Ascending aorta (tissue), 2 donors: Measurements from ENCODE around the gene CARD9. TPM values are rescaled to one million over a fixed set of nuclear protein-coding genes. Genes with fewer than 3 reads are reported as not detected.

Source experiments
- DNase-seq, 2 donors: peaks; one replicate each; pipeline ENCODE4 v3.0.0-alpha.2; 2019; ENCODE audit warnings: low spot score in 2 of 2
- H3K27ac ChIP-seq, 2 donors: fragments of 200-600 bp; sonication (generic); one replicate each; pipeline ENCODE4 v1.5.1; 2016 to 2017; ENCODE audit warnings: mild to moderate bottlenecking in 1 of 2
- H3K27me3 ChIP-seq: fragments of 200-600 bp; sonication (generic); one replicate; pipeline ENCODE4 v1.5.1; 2017
- H3K36me3 ChIP-seq, 2 donors: fragments of 200-600 bp; sonication (generic); one replicate each; pipeline ENCODE4 v1.5.1; 2016
- H3K4me1 ChIP-seq, 2 donors: fragments of 200-600 bp; sonication (generic); one replicate each; pipeline ENCODE4 v1.5.1; 2016 to 2017; ENCODE audit warnings: mild to moderate bottlenecking in 1 of 2
- H3K4me3 ChIP-seq, 2 donors: fragments of 200-600 bp; sonication (generic); one replicate each; pipeline ENCODE4 v1.5.1; 2016 to 2017; ENCODE audit warnings: mild to moderate bottlenecking in 1 of 2
- H3K9me3 ChIP-seq, 2 donors: fragments of 200-600 bp; sonication (generic); one replicate each; pipeline ENCODE4 v1.5.1; 2016
- intact Hi-C: fragments of 100-400 bp; cut with DNase I; formaldehyde crosslinking; loops from one replicate; pipeline ENCODE4 v1.15.1; 2023
- total RNA-seq: library from RNA; depleted of rRNA; stranded (reverse); fragments of >200 nt; gene quantifications from one replicate; pipeline ENCODE4 v1.1.0, GENCODE V29; 2016
- TF ChIP-seq, protein P1 (sequence below), 3 experiments: fragments of 200-600 bp in 2 of 3; fragments of 450-650 bp in 1 of 3; sonication (generic) in 2 of 3; IDR thresholded peaks; one replicate each; pipeline ENCODE4 v1.5.1; 2016 to 2019; ENCODE audit warnings: antibody characterized with exemption in 3 of 3, mild to moderate bottlenecking in 1 of 3, moderate library complexity in 1 of 3

The CARD9 gene
- total RNA-seq, 1 donor from 2014 or later, result 0.43 TPM

DNA sequence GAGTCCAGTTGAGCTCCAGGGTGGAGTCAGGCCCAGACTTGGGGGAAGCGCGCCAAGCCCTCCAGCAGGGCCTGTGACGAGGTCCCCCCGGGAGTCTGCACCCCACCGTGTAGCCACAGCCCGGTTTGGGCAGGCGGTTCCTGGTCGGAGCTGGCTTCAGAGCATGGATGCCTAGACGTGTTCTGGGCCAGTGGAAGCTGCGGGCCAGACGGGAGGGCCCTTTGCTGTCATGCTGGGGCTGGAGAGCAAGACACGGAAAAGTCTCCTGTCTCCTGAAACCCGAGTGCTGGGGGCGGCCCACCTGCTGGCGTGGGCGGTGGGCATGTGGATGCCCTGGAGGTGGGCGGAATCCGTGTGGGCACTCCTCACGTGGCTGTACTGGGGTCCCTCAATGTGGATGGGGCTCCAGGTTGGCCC, 44.2 kb downstream of the CARD9 start:
- no peak for DNase-seq
- Histone ChIP-seq H3K4me1 (peaks cover 21 to 27% of the 10 kb centered on the region in 2 donors), H3K9me3 (no peaks in the 10 kb centered on the region), H3K36me3 (no peaks in the 10 kb centered on the region), H3K4me3 (peak overlapping the region in 1 of 2 donors; percentile 98), H3K27me3 (no peaks in the 10 kb centered on the region), H3K27ac (peak overlapping the region; percentile 78 to 86)
- intact Hi-C loops, result loop anchor here (5.0 kb wide), 1 partner anchor 73 kb away; the partner anchor contains the start of gene SNAPC4
- TF ChIP-seq, protein P1, sequence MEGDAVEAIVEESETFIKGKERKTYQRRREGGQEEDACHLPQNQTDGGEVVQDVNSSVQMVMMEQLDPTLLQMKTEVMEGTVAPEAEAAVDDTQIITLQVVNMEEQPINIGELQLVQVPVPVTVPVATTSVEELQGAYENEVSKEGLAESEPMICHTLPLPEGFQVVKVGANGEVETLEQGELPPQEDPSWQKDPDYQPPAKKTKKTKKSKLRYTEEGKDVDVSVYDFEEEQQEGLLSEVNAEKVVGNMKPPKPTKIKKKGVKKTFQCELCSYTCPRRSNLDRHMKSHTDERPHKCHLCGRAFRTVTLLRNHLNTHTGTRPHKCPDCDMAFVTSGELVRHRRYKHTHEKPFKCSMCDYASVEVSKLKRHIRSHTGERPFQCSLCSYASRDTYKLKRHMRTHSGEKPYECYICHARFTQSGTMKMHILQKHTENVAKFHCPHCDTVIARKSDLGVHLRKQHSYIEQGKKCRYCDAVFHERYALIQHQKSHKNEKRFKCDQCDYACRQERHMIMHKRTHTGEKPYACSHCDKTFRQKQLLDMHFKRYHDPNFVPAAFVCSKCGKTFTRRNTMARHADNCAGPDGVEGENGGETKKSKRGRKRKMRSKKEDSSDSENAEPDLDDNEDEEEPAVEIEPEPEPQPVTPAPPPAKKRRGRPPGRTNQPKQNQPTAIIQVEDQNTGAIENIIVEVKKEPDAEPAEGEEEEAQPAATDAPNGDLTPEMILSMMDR (IDR thresholded peaks at IDR 0.05), result no peak

DNA sequence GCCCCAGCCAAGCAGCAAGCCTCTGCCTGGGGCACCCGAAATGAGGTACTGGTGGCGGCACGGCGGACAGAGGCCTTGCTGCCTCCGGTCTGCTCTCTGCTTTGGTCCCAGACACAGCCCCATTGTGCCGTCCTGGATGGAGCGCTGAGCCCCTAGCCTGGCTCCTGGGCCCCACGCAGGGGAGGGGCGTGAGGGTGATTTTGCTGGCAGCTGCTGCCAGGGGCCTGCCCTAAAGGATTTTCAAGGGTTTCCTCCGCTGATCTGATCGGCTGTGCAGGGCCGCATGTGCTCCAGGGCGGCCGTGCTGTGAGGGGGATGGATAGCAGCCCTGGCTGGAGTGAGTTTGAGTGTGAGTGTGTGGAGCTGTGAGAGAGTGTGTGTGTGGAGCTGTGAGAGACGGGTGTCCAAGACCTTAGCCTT, 44.8 kb downstream of the CARD9 start:
- intact Hi-C loops, result loop anchor here (5.0 kb wide), 1 partner anchor 74 kb away; the partner anchor contains the start of gene SNAPC4

DNA sequence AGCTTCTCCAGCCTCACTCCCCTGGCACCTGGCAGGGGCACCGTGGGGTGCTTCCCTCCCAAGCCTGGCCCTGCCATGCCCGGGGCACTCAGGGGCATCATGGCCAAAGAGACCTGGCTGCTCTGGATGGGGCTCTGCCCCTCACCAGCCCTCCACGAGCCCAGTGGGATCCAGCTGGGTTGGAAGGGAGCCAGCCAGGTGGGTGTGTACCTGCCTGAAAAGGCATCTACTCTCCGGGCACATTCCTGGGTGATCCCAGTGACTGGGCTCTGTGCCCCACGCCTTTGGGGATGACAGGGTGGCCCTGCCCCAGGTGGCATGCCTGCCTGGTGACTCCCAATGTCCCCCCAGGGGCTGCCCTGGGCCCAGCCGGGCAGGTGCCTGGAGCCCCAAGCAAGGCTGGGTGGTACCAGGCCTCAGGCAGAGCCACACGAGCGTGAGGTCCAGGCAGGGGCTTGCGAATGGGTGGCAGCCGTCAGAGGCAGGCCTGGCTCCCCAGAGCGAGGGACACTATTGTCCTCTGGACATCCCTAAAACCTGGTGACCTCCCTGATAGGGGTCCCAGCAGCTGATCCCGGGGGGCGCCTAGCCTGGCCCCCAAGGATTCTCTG, 45.4 kb downstream of the CARD9 start:
- Histone ChIP-seq H3K4me1 (peaks cover 21 to 27% of the 10 kb centered on the region in 2 donors), H3K9me3 (no peaks in the 10 kb centered on the region), H3K27ac (peak overlapping the region; percentile 78 to 86), H3K36me3 (no peaks in the 10 kb centered on the region), H3K27me3 (no peaks in the 10 kb centered on the region), H3K4me3 (peak overlapping the region; percentile 75 to 98)
- no peak for DNase-seq
- TF ChIP-seq, protein P1 (IDR thresholded peaks at IDR 0.05), result no peak
- intact Hi-C loops, result loop anchor here (5.0 kb wide), 1 partner anchor 74 kb away; the partner anchor contains the start of gene SNAPC4

More for the DNA sequence above, 44.8 kb downstream of the CARD9 start:
- Histone ChIP-seq H3K27ac (peak overlapping the region; percentile 78 to 86), H3K27me3 (no peaks in the 10 kb centered on the region), H3K36me3 (no peaks in the 10 kb centered on the region), H3K9me3 (no peaks in the 10 kb centered on the region), H3K4me3 (peak overlapping the region; percentile 75 to 98), H3K4me1 (peaks cover 21 to 27% of the 10 kb centered on the region in 2 donors)
- DNase-seq, result no peak
- TF ChIP-seq, protein P1 (IDR thresholded peaks at IDR 0.05), result no peak

DNA sequence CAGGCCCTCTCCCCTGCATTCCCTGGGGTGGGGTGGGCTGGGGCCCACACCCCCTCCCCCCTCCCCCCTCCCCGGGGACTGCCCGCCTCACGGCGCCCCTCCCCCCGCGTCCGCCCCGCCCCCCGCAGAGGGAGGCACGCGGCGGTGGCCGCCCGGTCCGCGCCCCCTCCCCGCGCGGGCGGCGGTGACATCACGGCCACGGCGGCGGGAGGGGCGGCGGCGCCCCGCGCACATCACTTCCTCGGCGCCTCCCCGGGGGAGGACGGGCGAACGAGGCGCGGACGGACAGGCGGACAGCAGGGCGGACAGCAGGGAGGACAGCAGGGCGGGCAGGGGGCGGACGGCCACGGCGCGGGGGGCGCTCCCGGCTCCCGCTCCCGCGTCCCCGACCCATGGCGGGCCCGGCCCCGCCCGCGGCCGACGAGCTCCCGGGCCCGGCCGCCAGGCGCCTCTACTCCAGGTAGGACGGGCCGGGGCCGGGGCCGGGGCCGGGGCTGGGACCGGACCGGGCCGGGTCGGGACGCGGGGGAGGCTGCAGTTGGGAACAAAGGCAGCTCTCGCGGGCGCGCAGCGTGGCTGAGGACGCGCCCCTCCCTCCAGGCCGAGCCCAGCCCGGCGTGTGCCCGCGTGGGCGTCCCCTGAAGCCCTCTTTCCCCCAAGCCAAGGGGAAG, 46.0 kb downstream of the CARD9 start, which contains the start of gene GPSM1:
GPSM1 (plus strand) TSS at position 236 of the 671 bp plus-strand sequence; CDS start at position 393, 157 bp downstream.
- Histone ChIP-seq H3K4me1 (peaks cover 21 to 27% of the 10 kb centered on the region in 2 donors), H3K9me3 (no peaks in the 10 kb centered on the region), H3K36me3 (no peaks in the 10 kb centered on the region), H3K4me3 (peak within 1 kb of the TSS; percentile 75 to 98), H3K27me3 (no peaks in the 10 kb centered on the region), H3K27ac (peak within 1 kb of the TSS; percentile 78 to 86)
- TF ChIP-seq, protein P1 (IDR thresholded peaks at IDR 0.05), result peak in 1 of 3 experiments; percentile 29
- DNase-seq, result no peak
- intact Hi-C loops, result loop anchor here (1.0 to 5.0 kb wide), 2 partner anchors 36 to 75 kb away; partner anchors contain the start of genes DNLZ and SNAPC4

DNA sequence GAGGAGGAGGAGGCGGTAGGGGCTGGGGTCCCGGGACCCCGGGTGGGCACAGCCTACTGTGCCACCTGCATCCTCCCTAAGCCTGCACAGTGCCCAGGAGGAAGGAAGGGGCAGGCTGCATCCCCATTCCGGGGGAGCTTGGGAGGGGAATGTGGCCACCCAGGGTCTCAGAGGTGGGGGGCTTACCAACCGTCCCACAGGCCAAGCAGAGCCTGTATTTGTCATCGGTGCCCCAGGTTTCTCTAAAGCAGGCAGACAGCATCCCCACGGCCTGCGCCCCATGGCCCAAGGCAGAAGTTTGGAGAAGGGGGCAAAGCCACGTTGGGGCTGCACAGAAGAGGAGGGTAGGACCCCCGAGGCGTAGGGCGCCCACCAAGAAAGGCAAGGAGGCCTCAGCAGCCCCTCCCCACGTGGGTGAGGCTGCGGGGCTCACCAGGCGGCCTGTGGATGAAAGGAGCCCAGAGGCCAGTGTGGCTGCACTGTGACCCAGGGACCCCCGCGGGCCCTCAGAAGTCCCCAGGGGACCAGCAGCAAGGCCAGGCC, 46.6 kb downstream of the CARD9 start:
- H3K27me3 ChIP-seq, result no peaks in the 10 kb centered on the region
- DNase-seq, result no peak
- H3K4me3 ChIP-seq, result peak overlapping the region; percentile 75 to 98
- H3K36me3 ChIP-seq, result no peaks in the 10 kb centered on the region
- H3K9me3 ChIP-seq, result no peaks in the 10 kb centered on the region
- intact Hi-C loops, result loop anchor here (1.0 to 5.0 kb wide), 2 partner anchors 36 to 75 kb away; partner anchors contain the start of genes DNLZ and SNAPC4
- TF ChIP-seq, protein P1 (IDR thresholded peaks at IDR 0.05), result no peak
- peak overlapping the region; percentile 76 to 86 for H3K27ac ChIP-seq
- peaks cover 21 to 27% of the 10 kb centered on the region in 2 donors for H3K4me1 ChIP-seq
